Ishikawa (cell line): ENCODE measurements around the gene GABRR3.

Source experiments
- CEBPB ChIP-seq: IDR thresholded peaks from 2 replicates; pipeline ENCODE4 v1.6.1; 2012
- EGR1 ChIP-seq: IDR thresholded peaks from 2 replicates; pipeline ENCODE4 v1.6.1; 2012
- EP300 ChIP-seq: IDR thresholded peaks from 2 replicates; pipeline ENCODE4 v1.6.1; 2012; ENCODE audit warnings: borderline replicate concordance
- FOXM1 ChIP-seq: IDR thresholded peaks from 2 replicates; pipeline ENCODE4 v1.6.1; 2012; ENCODE audit warnings: low read depth, borderline replicate concordance
- MAX ChIP-seq: IDR thresholded peaks from 2 replicates; pipeline ENCODE4 v1.6.1; 2012
- NFIC ChIP-seq: IDR thresholded peaks from 2 replicates; pipeline ENCODE4 v1.6.1; 2012
- RAD21 ChIP-seq: IDR thresholded peaks from 2 replicates; pipeline ENCODE4 v1.6.1; 2012; ENCODE audit warnings: low read depth
- TAF1 ChIP-seq: IDR thresholded peaks from 2 replicates; pipeline ENCODE4 v1.6.1; 2012; ENCODE audit warnings: low read depth, mild to moderate bottlenecking
- TCF12 ChIP-seq: IDR thresholded peaks from 2 replicates; pipeline ENCODE4 v1.6.1; 2012; ENCODE audit warnings: low read depth
- TEAD4 ChIP-seq: IDR thresholded peaks from 2 replicates; pipeline ENCODE4 v1.6.1; 2012
- USF1 ChIP-seq: IDR thresholded peaks from 2 replicates; pipeline ENCODE4 v1.6.1; 2012
- YY1 ChIP-seq: IDR thresholded peaks from 2 replicates; pipeline ENCODE4 v1.6.1; 2012; ENCODE audit warnings: low read depth
- ZBTB7A ChIP-seq: IDR thresholded peaks from 2 replicates; pipeline ENCODE4 v1.6.1; 2012; ENCODE audit warnings: low read depth
- TF ChIP-seq, protein P1 (sequence below): IDR thresholded peaks from 2 replicates; pipeline ENCODE4 v1.6.1; 2012; ENCODE audit warnings: low read depth, mild to moderate bottlenecking

GABRR3 gene

GRCh38 chr3:98018301-98018700, 16.8 kb downstream of the GABRR3 start:
- TF ChIP-seq USF1 = no peak

DNA sequence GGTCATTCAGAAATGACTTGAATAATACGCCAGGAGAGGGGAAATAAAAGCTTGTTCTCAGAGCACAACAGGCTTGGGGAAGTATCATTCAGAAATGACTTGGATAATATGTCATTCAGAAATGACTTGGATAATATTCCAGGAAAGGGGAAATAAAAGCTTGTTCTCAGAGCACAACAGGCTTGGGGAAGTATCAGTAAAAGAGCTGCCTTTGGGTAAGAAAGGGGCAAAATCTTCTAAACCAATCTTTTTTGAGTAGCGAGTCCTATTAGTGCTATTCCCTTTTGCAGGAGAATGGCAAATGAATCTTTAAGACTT, 20.9 kb downstream of the GABRR3 start:
- TF ChIP-seq TEAD4 (no peak), NFIC (no peak)

DNA sequence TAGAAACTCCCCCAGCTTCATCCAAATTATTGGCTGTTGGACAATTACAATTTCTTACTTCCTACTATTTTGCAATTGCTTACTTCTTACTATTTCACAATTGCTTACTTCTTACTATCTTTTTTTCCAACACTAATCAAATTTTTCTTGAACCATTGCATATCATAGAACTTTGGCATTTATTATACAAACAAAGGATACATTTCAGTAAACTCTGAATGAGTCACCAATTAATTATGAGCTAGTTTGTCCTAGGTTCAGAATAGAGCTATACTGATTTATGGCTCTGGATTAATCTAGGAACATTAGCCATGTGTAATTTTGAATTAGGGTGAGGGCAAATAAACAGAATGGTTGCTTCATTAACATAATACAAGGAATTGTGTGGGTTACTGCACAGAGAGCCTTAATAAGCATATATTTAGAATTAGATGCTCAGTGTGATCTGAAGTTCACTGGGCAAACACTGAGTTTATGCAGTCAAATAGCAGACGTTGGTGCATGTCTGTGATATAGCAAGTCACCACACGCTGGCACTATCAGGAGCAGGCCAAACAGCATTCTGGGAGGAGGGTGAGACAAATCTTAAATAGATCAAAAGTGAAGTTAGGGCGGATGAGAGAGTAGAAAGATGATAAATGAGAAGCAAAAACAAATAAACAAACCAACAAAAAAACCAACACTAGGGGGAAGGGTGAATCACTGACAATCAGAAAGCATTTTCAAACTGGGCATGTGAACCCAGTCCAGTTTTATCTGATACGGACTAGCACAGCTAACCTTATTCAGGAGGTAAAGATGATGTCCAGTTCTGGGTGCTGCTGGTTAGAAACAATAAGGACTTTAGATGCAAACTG, 21.5 kb downstream of the GABRR3 start:
- TF ChIP-seq ZBTB7A (no peak), USF1 (no peak)

- TF ChIP-seq CEBPB (no peak), EP300 (no peak), NFIC (no peak), USF1 (no peak), FOXM1 (no peak), MAX (no peak), TEAD4 (no peak), YY1 (no peak), EGR1 (no peak), TCF12 (no peak), TAF1 (no peak)
- TF ChIP-seq, protein P1, sequence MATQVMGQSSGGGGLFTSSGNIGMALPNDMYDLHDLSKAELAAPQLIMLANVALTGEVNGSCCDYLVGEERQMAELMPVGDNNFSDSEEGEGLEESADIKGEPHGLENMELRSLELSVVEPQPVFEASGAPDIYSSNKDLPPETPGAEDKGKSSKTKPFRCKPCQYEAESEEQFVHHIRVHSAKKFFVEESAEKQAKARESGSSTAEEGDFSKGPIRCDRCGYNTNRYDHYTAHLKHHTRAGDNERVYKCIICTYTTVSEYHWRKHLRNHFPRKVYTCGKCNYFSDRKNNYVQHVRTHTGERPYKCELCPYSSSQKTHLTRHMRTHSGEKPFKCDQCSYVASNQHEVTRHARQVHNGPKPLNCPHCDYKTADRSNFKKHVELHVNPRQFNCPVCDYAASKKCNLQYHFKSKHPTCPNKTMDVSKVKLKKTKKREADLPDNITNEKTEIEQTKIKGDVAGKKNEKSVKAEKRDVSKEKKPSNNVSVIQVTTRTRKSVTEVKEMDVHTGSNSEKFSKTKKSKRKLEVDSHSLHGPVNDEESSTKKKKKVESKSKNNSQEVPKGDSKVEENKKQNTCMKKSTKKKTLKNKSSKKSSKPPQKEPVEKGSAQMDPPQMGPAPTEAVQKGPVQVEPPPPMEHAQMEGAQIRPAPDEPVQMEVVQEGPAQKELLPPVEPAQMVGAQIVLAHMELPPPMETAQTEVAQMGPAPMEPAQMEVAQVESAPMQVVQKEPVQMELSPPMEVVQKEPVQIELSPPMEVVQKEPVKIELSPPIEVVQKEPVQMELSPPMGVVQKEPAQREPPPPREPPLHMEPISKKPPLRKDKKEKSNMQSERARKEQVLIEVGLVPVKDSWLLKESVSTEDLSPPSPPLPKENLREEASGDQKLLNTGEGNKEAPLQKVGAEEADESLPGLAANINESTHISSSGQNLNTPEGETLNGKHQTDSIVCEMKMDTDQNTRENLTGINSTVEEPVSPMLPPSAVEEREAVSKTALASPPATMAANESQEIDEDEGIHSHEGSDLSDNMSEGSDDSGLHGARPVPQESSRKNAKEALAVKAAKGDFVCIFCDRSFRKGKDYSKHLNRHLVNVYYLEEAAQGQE = no peak
Observed at GRCh38 chr3:98012979-98013378, 22.1 kb downstream of the GABRR3 start.

GRCh38 chr3:98010194-98010882, 24.8 kb downstream of the GABRR3 start:
- TF ChIP-seq NFIC (no peak), TCF12 (no peak), ZBTB7A (no peak), FOXM1 (no peak), YY1 (no peak), TAF1 (no peak), TEAD4 (no peak), EGR1 (no peak), MAX (no peak), EP300 (no peak), CEBPB (no peak)

GRCh38 chr3:98008855-98009254, 26.3 kb downstream of the GABRR3 start:
- no peak for TF ChIP-seq CEBPB
- TF ChIP-seq USF1 = no peak
- TF ChIP-seq, protein P1 = no peak
- TF ChIP-seq ZBTB7A = no peak
- TF ChIP-seq TAF1 = no peak
- TF ChIP-seq YY1 = no peak
- no peak for TF ChIP-seq EGR1
- no peak for TF ChIP-seq TCF12
- TF ChIP-seq RAD21 = no peak
